ENCODE measurements around the gene FNIP2. TPM values are rescaled to one million over a fixed set of nuclear protein-coding genes. Genes with fewer than 3 reads are reported as not detected.
A peak's percentile ranks its signal among the peaks of the same experiment; 100 is the strongest.

FNIP2 gene
- total and polyA plus RNA-seq, 7 donors, result 15.6 to 92.1 (median 33.3) TPM

DNA sequence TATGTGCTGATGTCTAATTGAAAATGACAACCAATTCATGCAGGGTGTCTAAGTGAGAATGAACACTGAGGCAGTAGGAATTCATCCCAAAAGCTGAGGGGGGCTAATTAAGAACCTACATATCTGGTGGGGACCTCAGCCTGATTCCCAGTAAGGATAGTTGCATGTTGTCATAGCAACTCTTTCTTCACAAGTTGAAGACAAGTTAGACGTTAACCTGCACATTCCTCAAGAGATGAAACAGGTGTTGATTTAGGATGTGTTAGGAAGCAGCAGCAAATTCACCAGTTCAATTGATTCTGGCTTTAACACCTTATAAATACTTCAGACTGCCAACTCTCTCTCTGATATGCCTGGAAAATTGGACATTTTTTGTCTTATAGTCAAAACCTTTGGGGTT, 7.3 kb downstream of the FNIP2 start:
- no peak for ATAC-seq
- H3K4me3 ChIP-seq, result no peak overlapping the region
- H3K27me3 ChIP-seq (ENCODE audit: insufficient read depth in 3 of 3, low read length in 2 of 3), result no peaks in the 10 kb centered on the region
- no peak overlapping the region for H3K27ac ChIP-seq
- TF ChIP-seq, protein P1, sequence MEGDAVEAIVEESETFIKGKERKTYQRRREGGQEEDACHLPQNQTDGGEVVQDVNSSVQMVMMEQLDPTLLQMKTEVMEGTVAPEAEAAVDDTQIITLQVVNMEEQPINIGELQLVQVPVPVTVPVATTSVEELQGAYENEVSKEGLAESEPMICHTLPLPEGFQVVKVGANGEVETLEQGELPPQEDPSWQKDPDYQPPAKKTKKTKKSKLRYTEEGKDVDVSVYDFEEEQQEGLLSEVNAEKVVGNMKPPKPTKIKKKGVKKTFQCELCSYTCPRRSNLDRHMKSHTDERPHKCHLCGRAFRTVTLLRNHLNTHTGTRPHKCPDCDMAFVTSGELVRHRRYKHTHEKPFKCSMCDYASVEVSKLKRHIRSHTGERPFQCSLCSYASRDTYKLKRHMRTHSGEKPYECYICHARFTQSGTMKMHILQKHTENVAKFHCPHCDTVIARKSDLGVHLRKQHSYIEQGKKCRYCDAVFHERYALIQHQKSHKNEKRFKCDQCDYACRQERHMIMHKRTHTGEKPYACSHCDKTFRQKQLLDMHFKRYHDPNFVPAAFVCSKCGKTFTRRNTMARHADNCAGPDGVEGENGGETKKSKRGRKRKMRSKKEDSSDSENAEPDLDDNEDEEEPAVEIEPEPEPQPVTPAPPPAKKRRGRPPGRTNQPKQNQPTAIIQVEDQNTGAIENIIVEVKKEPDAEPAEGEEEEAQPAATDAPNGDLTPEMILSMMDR (IDR thresholded peaks at IDR 0.05), result no peak
- no peak for DNase-seq
- intact Hi-C loops (cut with DNase I), result loop anchor here in 1 of 2 donors (5.0 kb wide), 1 partner anchor 36 kb away; no protein-coding TSS in a partner anchor
- H3K36me3 ChIP-seq (ENCODE audit: insufficient read depth in 1 of 2, low read depth in 1 of 2), result no peaks in the 10 kb centered on the region
- peaks cover 98% of the 10 kb centered on the region for H3K4me1 ChIP-seq
- 20 to 34% (median 30%) methylated on average over 1 of the region's 1 CpG for WGBS, 3 donors
- H3K9me3 ChIP-seq, result no peaks in the 10 kb centered on the region

DNA sequence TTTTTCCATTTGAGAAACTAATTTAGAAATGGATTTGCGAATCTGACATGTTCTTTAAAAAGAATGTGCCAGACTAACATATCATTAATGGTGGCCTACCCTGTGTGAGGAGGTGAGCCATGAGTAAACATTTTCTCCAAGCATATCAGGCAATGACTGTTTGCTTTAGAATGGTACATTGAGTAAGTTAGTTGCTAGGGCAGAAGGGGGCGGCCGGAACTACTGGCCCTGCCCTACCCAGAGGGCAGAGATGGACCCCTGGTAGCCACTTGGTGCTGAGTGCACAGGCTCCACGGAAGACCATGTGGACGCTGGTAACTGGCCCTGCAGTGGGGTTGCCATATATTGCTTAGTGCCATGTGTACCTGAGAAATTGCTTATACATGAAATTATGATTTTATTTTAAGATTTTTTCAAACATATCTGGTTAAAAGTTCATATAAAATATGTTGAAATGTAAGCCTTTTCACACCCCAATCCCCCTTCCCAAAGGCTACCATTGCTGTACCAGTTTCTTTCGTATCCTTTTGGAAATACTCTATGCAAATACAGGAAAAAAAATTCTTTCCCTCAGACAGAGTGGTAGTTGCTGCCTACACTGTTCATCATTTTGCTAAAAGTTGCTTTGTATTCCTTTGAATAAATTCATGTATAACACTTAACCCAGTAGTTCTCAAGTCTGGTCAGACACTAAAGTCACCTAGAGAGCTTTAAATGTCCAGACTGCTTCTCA, 8.8 kb downstream of the FNIP2 start:
- no peaks in the 10 kb centered on the region for H3K27me3 ChIP-seq (ENCODE audit: insufficient read depth in 3 of 3, low read length in 2 of 3)
- no peak overlapping the region for H3K4me3 ChIP-seq
- H3K36me3 ChIP-seq (ENCODE audit: insufficient read depth in 1 of 2, low read depth in 1 of 2), result no peaks in the 10 kb centered on the region
- no peaks in the 10 kb centered on the region for H3K9me3 ChIP-seq
- peak overlapping the region; percentile 67 for H3K27ac ChIP-seq
- ATAC-seq, result peak; percentile 29 to 46 (median 36)
- H3K4me1 ChIP-seq, result peaks cover 96% of the 10 kb centered on the region
- DNase-seq, result no peak
- intact Hi-C loops (cut with DNase I), result loop anchor here in 1 of 2 donors (5.0 kb wide), 1 partner anchor 35 kb away; no protein-coding TSS in a partner anchor
- 80 to 95% (median 85%) methylated on average over 6 of the region's 6 CpGs for WGBS, 3 donors
- TF ChIP-seq, protein P1 (IDR thresholded peaks at IDR 0.05), result no peak

DNA sequence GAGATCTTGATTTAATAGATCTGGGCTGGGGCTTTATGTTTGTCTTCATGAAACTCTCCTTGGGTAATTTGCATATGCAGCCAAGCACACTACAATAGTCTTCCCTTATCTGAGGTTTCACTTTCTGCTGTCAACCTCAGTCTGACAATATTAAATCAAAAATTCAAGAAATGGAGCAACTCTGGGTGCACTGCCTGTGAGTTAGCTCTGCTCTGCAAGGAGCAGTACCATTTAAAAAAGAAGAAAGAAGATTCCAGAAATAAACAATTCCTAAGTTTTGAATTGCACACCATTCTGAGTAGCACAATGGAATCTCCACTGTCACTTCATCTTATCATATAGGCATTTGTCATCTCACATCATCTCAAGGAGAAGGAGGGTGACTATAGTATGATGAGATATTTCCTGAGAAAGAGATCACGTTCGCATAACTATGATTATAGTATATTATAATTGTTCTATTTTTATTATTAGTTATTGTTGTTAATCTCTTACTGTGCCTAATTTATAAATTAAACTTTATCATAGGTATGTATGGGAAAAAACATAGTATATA, 9.4 kb downstream of the FNIP2 start:
- Histone ChIP-seq H3K36me3 (ENCODE audit: insufficient read depth in 1 of 2, low read depth in 1 of 2) (no peaks in the 10 kb centered on the region), H3K4me1 (peaks cover 96% of the 10 kb centered on the region), H3K27me3 (ENCODE audit: insufficient read depth in 3 of 3, low read length in 2 of 3) (no peaks in the 10 kb centered on the region), H3K9me3 (no peaks in the 10 kb centered on the region), H3K4me3 (no peak overlapping the region), H3K27ac (peak overlapping the region; percentile 67)
- TF ChIP-seq, protein P1 (IDR thresholded peaks at IDR 0.05), result no peak
- ATAC-seq (peak in 1 of 4 donors; percentile 11), DNase-seq (no peak)
- intact Hi-C loops (cut with DNase I), result loop anchor here in 1 of 2 donors (5.0 kb wide), 1 partner anchor 34 kb away; no protein-coding TSS in a partner anchor
- WGBS, 3 donors, result 62 to 70% (median 67%) methylated on average over 2 of the region's 2 CpGs

DNA sequence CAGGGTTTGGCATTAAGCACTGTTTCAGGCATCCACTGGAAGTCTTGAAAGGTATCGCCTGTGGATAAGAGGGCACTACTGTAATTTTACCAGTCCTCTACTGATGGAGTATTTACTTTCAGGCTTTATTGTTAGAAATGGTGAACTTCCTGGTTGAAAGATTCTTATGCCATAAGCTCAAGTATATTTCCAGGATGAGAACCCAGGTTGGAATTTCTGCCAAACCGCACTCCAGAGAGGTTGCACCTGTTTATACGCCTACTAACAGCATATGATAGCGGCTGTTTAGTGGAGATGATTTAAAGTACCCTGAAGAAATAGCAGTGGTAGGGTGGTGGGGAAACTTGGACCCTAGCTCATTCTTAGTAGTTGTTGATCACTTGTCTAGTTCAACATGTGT, 9.9 kb downstream of the FNIP2 start:
- Histone ChIP-seq H3K9me3 (no peaks in the 10 kb centered on the region), H3K27ac (peak overlapping the region; percentile 67), H3K4me1 (peaks cover 96% of the 10 kb centered on the region), H3K27me3 (ENCODE audit: insufficient read depth in 3 of 3, low read length in 2 of 3) (no peaks in the 10 kb centered on the region), H3K4me3 (no peak overlapping the region), H3K36me3 (ENCODE audit: insufficient read depth in 1 of 2, low read depth in 1 of 2) (no peaks in the 10 kb centered on the region)
- TF ChIP-seq, protein P1 (IDR thresholded peaks at IDR 0.05), result no peak
- intact Hi-C loops (cut with DNase I), result loop anchor here in 1 of 2 donors (5.0 kb wide), 1 partner anchor 34 kb away; no protein-coding TSS in a partner anchor
- DNase-seq, result peak in 1 of 2 donors; percentile 33
- peak; percentile 78 to 90 (median 86) for ATAC-seq
- WGBS, 3 donors, result 24 to 29% (median 26%) methylated on average over 4 of the region's 4 CpGs
